Right lobe of liver (tissue), 4 donors: ENCODE data around the gene EYA2.

Source experiments
- POLR2A ChIP-seq: fragments of 450-650 bp; IDR thresholded peaks from one replicate; pipeline ENCODE4 v1.6.1; 2017; ENCODE audit warnings: antibody characterized with exemption, mild to moderate bottlenecking
- TF ChIP-seq, protein P1 (sequence below), 4 donors: fragments of 200-600 bp in 3 of 4; fragments of 450-650 bp in 1 of 4; IDR thresholded peaks; one replicate each; pipeline versions ENCODE4 v1.5.1 to v1.8.0; 2016 to 2022; ENCODE audit warnings: antibody characterized with exemption in 4 of 4, mild to moderate bottlenecking in 2 of 4
- donor health status: DM: no; HTN: no; CAD: no.
- donor health status: DM: no; HTN: no; CAD: no.
- donor health status: DM: no; HTN: yes; CAD: no.

DNA sequence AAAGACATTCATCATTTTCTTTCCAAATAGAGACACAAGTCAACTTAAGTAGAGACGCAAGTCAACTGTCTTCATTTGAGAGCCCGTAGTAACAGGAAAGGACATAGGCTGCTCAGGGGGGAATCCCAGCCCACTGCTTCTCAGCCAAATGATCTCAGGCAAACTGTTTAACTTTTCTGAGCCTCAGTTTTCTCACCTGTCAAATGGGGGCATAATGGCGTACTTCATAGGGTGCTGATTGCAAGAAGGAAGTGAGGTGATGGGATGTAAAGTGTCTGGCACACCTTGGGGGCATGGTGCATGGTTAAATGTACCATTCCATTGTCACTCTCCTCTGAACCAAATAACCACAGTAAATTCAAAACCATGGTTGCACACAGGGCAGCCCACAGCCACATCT, 96.5 kb downstream of the EYA2 start:
- TF ChIP-seq, protein P1, sequence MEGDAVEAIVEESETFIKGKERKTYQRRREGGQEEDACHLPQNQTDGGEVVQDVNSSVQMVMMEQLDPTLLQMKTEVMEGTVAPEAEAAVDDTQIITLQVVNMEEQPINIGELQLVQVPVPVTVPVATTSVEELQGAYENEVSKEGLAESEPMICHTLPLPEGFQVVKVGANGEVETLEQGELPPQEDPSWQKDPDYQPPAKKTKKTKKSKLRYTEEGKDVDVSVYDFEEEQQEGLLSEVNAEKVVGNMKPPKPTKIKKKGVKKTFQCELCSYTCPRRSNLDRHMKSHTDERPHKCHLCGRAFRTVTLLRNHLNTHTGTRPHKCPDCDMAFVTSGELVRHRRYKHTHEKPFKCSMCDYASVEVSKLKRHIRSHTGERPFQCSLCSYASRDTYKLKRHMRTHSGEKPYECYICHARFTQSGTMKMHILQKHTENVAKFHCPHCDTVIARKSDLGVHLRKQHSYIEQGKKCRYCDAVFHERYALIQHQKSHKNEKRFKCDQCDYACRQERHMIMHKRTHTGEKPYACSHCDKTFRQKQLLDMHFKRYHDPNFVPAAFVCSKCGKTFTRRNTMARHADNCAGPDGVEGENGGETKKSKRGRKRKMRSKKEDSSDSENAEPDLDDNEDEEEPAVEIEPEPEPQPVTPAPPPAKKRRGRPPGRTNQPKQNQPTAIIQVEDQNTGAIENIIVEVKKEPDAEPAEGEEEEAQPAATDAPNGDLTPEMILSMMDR (IDR thresholded peaks at IDR 0.05): no peak
- no peak for TF ChIP-seq POLR2A
